Activated CD8-positive, alpha-beta memory T cell treated with anti-CD3 and anti-CD28 coated beads for 48 hours (primary cell): Measurements from ENCODE around the gene COL5A2.

Source experiments
- DNase-seq, 3 experiments: peaks; one replicate each; pipeline ENCODE4 v3.0.0-alpha.2; 2020; ENCODE audit warnings: low read depth in 2 of 3, low spot score in 2 of 3

Gene COL5A2

GRCh38 chr2:189050165-189050712 lies 129.3 kb downstream of the COL5A2 start:
- no peak for DNase-seq

GRCh38 chr2:189049709-189050164 lies 129.8 kb downstream of the COL5A2 start:
- no peak for DNase-seq

GRCh38 chr2:189048189-189048588 lies 131.4 kb downstream of the COL5A2 start:
- no peak for DNase-seq

- no peak for DNase-seq
Observed at GRCh38 chr2:189047171-189047888, 132.2 kb downstream of the COL5A2 start.

GRCh38 chr2:189046320-189046719 lies 133.2 kb downstream of the COL5A2 start:
- no peak for DNase-seq

GRCh38 chr2:189045836-189046235 lies 133.7 kb downstream of the COL5A2 start:
- no peak for DNase-seq

- DNase-seq: no peak
Observed at GRCh38 chr2:189037518-189037917, 142.0 kb downstream of the COL5A2 start.

- DNase-seq: no peak
Observed at GRCh38 chr2:189024901-189025618, 154.5 kb downstream of the COL5A2 start.

- DNase-seq: no peak
Observed at GRCh38 chr2:189022492-189022891, 157.1 kb downstream of the COL5A2 start.

- DNase-seq: no peak
Observed at GRCh38 chr2:189022053-189022481, 157.5 kb downstream of the COL5A2 start.

- no peak for DNase-seq
Observed at GRCh38 chr2:189020179-189020578, 159.4 kb downstream of the COL5A2 start.

- DNase-seq: no peak
Observed at GRCh38 chr2:189018631-189019030, 160.9 kb downstream of the COL5A2 start.

- no peak for DNase-seq
Observed at GRCh38 chr2:189016311-189016861, 163.2 kb downstream of the COL5A2 start.

GRCh38 chr2:189015359-189015758 lies 164.2 kb downstream of the COL5A2 start:
- no peak for DNase-seq

- DNase-seq: no peak
Observed at GRCh38 chr2:189014449-189015138, 165.0 kb downstream of the COL5A2 start.

- no peak for DNase-seq
Observed at GRCh38 chr2:189013671-189014448, 165.7 kb downstream of the COL5A2 start.

GRCh38 chr2:189013031-189013430 lies 166.5 kb downstream of the COL5A2 start:
- DNase-seq: no peak

- no peak for DNase-seq
Observed at GRCh38 chr2:189012351-189012750, 167.2 kb downstream of the COL5A2 start.

- no peak for DNase-seq
Observed at GRCh38 chr2:189010536-189010935, 169.0 kb downstream of the COL5A2 start.

- no peak for DNase-seq
Observed at GRCh38 chr2:189008555-189009262, 170.9 kb downstream of the COL5A2 start.
